ENCODE measurements around the gene SNRNP40. TPM values are rescaled to one million over a fixed set of nuclear protein-coding genes. Genes with fewer than 3 reads are reported as not detected.
A peak's percentile ranks its signal among the peaks of the same experiment; 100 is the strongest.

The SNRNP40 gene
- total and polyA plus RNA-seq, 2 of the 13 experiments (the other 11 are each of a cell fraction or from before 2014, with no cell fraction given): 51.0 to 147 TPM

- TF ChIP-seq, protein P1, sequence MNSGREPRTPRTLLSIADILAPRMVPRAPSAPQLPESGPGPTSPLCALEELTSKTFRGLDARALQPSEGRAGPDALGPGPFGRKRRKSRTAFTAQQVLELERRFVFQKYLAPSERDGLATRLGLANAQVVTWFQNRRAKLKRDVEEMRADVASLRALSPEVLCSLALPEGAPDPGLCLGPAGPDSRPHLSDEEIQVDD (CRISPR knock-in tag; IDR thresholded peaks at IDR 0.05; ENCODE audit: borderline replicate concordance): no peak
- TF ChIP-seq FUBP1 (CRISPR knock-in tag; IDR thresholded peaks at IDR 0.05; ENCODE audit: borderline replicate concordance) (no peak), EEA1 (CRISPR knock-in tag; IDR thresholded peaks at IDR 0.05; ENCODE audit: borderline replicate concordance) (no peak), WIZ (CRISPR knock-in tag; IDR thresholded peaks at IDR 0.05) (no peak), ZNF33A (CRISPR knock-in tag; IDR thresholded peaks at IDR 0.05; ENCODE audit: borderline replicate concordance) (no peak), ZNF383 (CRISPR knock-in tag; IDR thresholded peaks at IDR 0.05; ENCODE audit: borderline replicate concordance) (no peak), MXD3 (CRISPR knock-in tag; IDR thresholded peaks at IDR 0.05) (peak; percentile 57; the same call in 1 of the 2 replicates), ZNF577 (CRISPR knock-in tag; IDR thresholded peaks at IDR 0.05; ENCODE audit: borderline replicate concordance, low read depth) (no peak), MAFK (conservative IDR thresholded peaks at IDR 0.05 in 1 of 2, IDR thresholded peaks at IDR 0.05 in 1 of 2; ENCODE audit: low read length in 2 of 2) (no peak), BRD4 (CRISPR knock-in tag; IDR thresholded peaks at IDR 0.05) (peak; percentile 68; the same call in 1 of the 2 replicates), MAF1 (CRISPR knock-in tag; IDR thresholded peaks at IDR 0.05; ENCODE audit: borderline replicate concordance) (peak; percentile 56; the same call in 1 of the 2 replicates), ZSCAN20 (CRISPR knock-in tag; IDR thresholded peaks at IDR 0.05; ENCODE audit: borderline replicate concordance) (0 out of 2 replicates have a peak, but pooled peaks have one; percentile 63), GATAD1 (CRISPR knock-in tag; IDR thresholded peaks at IDR 0.05) (peak; percentile 90), CBX1 (IDR thresholded peaks at IDR 0.05; ENCODE audit: low read depth) (no peak), ZSCAN12 (CRISPR knock-in tag; IDR thresholded peaks at IDR 0.05) (no peak), ZNF44 (CRISPR knock-in tag; IDR thresholded peaks at IDR 0.05) (peak; percentile 37; the same call in 1 of the 2 replicates), RBAK (CRISPR knock-in tag; IDR thresholded peaks at IDR 0.05) (no peak), ZBTB39 (CRISPR knock-in tag; IDR thresholded peaks at IDR 0.05) (no peak), PTBP1 (IDR thresholded peaks at IDR 0.05; ENCODE audit: low read depth, low read length, poor library complexity, severe bottlenecking) (no peak), ZNF501 (CRISPR knock-in tag; IDR thresholded peaks at IDR 0.05) (peak; percentile 85), IRF2 (CRISPR knock-in tag; IDR thresholded peaks at IDR 0.05) (no peak)
- TF ChIP-seq, protein P2, sequence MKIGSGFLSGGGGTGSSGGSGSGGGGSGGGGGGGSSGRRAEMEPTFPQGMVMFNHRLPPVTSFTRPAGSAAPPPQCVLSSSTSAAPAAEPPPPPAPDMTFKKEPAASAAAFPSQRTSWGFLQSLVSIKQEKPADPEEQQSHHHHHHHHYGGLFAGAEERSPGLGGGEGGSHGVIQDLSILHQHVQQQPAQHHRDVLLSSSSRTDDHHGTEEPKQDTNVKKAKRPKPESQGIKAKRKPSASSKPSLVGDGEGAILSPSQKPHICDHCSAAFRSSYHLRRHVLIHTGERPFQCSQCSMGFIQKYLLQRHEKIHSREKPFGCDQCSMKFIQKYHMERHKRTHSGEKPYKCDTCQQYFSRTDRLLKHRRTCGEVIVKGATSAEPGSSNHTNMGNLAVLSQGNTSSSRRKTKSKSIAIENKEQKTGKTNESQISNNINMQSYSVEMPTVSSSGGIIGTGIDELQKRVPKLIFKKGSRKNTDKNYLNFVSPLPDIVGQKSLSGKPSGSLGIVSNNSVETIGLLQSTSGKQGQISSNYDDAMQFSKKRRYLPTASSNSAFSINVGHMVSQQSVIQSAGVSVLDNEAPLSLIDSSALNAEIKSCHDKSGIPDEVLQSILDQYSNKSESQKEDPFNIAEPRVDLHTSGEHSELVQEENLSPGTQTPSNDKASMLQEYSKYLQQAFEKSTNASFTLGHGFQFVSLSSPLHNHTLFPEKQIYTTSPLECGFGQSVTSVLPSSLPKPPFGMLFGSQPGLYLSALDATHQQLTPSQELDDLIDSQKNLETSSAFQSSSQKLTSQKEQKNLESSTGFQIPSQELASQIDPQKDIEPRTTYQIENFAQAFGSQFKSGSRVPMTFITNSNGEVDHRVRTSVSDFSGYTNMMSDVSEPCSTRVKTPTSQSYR (CRISPR knock-in tag; IDR thresholded peaks at IDR 0.05; ENCODE audit: borderline replicate concordance): no peak
These were observed at the start of gene SNRNP40, which contains the start of gene ZCCHC17 (continued) for GRCh38 chr1:31296486-31297276.

All from HepG2 (cell line).